ENCODE measurements around the gene ZNF892. TPM values are rescaled to one million over a fixed set of nuclear protein-coding genes. Genes with fewer than 3 reads are reported as not detected.

Gene ZNF892
- 3.2 and 3.9 TPM in 2 replicates for total RNA-seq

DNA sequence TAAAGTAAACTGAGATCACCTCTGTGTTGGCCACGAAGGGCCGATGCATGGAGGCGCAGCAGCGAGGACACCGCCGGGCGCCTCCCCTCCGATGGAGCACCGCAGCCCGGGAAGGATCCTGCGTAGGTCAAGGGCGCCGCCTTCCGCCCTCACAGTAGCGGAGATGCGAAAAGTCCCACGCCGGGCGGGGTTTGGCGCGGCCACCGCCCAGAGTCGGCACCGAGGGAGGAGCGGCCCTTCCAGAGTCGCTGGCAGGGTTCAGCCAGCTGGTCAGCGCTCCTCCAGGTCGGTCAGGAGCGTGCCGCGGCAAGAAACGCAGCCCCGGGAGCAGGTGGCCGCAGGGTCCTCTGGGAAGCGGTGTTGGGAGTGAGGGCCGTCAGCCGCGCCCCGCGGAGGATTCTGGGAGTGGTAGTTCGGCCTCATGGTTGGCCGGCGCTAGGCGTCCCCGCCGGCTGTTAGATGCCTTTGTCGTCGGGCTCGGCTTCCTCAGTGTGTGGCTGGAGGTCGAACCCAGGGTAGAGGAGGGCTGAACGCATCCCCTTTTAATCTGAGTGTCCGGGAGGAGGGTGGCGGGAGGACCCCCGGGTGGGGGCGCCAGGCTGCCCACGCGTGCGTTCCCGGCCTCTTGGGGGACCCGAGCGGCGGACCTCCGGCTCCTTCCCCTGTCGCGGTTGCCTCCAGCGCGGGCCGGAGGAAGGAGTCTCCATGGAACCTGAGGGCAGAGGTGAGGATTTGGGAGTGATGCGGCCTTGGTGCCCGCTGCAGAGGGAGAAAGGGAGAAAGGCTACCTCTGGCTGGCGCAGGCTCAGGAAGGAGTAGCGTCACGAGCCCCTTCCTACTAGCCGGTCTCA lies at the start of gene ZNF892:
Gene ZNF892 (plus strand): TSS at position 411 of the 851 bp plus-strand sequence. CDS start 295 bp downstream, at position 706.
- intact Hi-C loops (cut with micrococcal nuclease): loop anchor here (1.0 to 10.0 kb wide), 8 partner anchors 14 to 1057 kb away; partner anchors contain the start of genes CIAO1, FAHD2A, TMEM127 and ZNF514

DNA sequence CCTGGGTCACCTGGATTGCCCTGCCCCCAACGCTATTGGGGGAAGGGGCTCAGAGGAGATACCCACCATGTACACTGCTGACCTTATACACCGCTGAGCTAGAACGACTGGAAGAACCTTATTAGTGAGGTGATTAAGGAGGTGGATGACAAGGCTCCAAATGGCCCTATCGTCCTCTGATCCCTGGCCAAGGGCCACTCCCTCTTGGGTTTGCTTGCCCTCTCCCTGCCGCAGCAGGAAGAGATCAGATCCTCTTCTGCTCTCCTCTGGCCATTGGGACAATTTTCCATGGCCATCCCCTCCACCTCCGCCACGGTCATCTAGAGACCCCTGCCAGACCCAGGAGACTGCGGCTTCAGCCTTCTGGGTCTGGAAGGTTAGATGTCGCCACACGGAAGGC lies 48.9 kb upstream of the ZNF892 start:
- intact Hi-C loops (cut with micrococcal nuclease): loop anchor here (1.0 kb wide), 1 partner anchor 8 kb away; no protein-coding TSS in a partner anchor

DNA sequence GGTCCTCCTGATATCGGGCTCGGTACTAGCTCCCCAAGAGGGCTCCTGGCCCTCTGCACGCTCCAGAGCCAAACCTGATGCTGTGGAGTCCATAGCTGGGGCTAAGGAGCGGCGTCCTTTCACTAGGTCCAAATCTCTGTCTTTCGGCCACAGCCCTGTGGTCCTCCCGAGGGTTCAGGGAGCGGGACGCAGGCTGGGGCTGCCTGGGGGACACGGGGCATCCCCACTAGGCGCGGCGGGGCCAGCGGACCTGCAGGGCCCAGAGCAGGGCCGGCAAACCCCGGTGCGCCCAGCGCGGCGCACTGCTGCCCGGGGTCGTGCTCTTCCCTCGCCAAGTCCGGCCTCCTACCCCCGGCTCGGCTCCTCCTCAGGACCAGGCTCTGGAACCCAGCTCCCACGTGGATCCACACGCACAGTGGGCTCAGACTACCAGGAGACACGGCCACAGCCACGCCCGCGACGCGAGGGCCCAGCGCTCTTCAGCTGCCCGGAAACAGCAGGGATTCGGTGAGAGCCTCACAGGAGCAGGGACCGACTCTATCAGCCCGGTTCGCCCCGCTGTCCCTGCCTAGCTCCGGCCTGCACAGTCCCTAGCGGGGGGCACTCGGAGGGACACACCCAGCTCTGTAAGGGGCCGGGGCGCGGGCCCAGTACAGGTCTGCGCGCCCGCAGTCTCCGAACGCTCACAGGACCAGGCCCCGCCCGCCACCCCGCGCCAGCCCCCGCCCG lies 48.3 kb upstream of the ZNF892 start:
- intact Hi-C loops (cut with micrococcal nuclease): loop anchor here (1.0 kb wide), 4 partner anchors 7 to 137 kb away; partner anchors contain the start of gene ZNF892

DNA sequence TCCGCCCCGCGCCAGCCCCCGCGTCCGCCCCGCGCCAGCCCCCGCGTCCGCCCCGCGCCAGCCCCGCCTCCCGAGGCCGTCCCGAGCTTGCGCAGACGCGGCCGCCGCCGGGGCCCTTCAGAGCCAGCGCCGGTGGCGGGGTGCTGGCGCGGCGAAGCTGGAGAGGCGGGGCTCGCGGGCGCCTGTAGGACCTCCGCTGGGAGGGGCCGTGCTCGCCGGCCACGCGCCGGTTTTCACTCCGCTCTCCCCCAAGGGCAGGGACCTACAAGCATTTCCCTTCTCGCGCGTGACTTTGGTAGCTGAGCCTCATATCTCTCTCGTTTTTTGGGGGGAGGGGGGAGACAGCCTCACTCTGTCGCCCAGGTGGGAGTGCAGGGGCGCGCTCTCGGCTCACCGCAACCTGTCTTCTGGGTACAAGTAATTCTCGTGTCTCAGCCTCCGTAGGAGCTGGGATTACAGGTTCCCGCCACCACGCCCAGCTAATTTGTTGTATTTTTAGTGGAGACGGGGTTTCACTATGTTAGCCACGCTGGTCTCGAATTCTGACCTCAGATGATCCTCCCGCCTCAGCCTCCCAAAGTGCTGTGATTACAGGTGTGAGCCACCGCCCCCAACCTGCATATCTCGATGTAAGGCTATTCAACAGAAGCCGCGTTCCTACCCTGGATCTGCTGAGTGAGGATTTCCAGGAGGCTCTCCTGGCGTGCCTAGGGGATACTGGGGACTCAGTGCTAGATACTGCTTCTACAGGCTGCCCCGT lies 47.5 kb upstream of the ZNF892 start, which contains the start of gene ZNF514:
Gene ZNF514 (minus strand): TSS at position 159 of the 760 bp plus-strand sequence. CDS start 6,595 bp downstream, outside the sequence.
- intact Hi-C loops (cut with micrococcal nuclease): loop anchor here (1.0 to 10.0 kb wide), 4 partner anchors 38 to 1105 kb away; partner anchors contain the start of genes CIAO1, TMEM127 and ZNF892

DNA sequence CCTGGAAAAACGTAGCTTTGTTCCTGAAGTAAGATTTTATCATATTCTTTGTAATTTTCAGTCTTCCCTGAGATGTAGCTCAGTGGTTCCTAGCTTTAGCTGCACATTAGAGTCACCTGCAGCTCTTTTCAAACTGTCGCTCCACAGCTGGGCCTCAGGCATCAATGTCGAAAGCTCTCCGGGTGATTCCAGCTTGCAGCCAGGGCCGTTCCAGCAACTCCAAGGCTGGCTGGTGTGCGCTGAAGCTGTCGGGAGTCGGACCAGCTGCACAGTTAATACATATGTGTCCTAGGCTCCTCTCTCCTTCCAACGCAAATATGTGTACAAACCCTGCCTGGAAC lies 42.3 kb upstream of the ZNF892 start:
- intact Hi-C loops (cut with micrococcal nuclease): loop anchor here (1.0 to 10.0 kb wide), 3 partner anchors 88 to 1100 kb away; partner anchors contain the start of genes CIAO1, FAHD2A and TMEM127

DNA sequence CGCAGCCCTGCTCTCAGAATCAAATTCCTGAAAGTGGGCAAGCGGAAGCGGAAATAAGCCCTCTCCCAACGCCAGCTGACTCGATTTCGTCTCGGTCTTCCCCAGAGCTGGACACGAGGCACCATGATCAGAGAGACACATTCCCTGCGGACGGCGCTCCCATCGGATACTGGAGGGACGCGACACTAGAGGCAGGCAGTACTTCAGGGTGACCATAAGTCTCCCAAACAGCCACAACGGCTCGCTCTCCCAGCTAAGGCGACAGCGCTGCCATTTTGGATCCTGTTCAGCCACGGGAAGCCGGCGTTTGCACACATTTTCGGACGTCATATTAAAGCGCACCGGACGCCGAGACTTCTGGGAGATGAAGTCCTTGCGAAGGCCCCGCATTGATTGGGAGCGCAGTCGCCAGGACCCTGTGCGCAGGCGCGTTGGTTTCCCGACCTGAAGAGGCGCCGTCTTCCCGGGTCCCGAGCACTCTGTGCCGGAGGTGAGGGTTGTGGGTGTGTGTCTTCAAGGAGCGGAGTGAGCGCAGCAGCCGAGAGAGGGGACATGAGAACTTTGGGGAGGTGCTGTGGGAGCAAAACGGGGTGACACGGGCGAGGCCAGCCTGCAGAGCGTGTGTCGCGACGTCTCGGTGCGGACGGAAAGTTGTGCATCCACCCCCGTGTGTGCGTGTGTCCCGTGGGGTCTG lies 41.8 kb upstream of the ZNF892 start, which contains the start of gene ZNF2:
Gene ZNF2 (plus strand): TSS at position 439 of the 694 bp plus-strand sequence. CDS start 10,418 bp downstream, outside the sequence.
- intact Hi-C loops (cut with micrococcal nuclease): loop anchor here (1.0 to 10.0 kb wide), 7 partner anchors 7 to 1099 kb away; partner anchors contain the start of genes CIAO1, FAHD2A, TMEM127 and ZNF892

DNA sequence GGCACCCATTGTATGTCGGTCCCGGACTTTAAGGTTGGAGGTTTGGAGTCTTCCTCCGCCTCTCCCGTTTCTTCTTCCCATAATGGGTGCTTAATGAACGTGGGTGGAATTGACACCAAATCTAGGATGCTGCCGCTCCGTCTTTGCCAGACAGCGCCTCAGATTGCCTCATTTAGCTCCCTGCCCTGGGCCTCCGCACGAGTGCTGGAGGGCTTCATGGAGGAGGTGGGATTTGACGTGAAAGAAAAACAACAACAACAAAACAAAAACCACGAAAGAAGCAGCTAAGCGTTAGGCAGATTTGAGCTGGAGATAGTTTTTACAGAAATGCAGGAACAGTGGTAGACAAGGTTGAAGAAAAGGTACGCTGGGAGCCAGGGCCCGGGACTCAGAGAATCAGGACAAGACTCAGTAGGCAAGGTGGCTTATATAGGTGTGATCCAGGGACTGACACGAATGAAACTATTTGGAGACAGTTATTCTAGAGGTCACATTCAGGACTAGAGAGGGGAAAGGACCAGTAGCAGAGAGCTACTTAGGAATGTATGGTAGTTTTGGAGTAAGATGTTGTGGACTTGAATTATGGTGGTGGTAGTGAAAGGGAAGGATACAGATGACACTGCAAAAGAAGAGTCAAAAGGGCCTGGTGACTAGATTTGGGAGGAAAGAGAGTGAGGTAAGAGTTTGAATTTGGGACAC lies 41.1 kb upstream of the ZNF892 start:
- intact Hi-C loops (cut with micrococcal nuclease): loop anchor here (1.0 to 10.0 kb wide), 5 partner anchors 8 to 1099 kb away; partner anchors contain the start of genes CIAO1, TMEM127 and ZNF892

DNA sequence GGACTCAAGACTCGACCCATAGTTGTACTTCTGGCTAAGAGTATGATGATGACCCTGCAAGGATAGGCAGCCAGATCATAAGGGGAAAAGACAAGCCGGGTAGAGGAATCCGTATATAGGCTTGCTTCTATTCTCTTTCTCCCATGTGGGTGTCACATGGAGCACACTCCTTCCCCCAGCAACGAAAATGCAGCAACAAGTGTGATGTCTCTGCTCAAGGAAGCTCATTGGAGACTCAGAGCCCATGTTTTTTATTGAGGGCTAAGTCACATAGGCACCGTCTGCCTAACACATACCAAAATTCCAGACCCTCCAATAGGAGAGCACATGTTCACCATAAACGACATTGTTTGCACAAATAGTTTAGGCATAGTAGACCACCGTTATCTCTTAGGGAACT lies 35.4 kb upstream of the ZNF892 start:
- intact Hi-C loops (cut with micrococcal nuclease): no loop called here

DNA sequence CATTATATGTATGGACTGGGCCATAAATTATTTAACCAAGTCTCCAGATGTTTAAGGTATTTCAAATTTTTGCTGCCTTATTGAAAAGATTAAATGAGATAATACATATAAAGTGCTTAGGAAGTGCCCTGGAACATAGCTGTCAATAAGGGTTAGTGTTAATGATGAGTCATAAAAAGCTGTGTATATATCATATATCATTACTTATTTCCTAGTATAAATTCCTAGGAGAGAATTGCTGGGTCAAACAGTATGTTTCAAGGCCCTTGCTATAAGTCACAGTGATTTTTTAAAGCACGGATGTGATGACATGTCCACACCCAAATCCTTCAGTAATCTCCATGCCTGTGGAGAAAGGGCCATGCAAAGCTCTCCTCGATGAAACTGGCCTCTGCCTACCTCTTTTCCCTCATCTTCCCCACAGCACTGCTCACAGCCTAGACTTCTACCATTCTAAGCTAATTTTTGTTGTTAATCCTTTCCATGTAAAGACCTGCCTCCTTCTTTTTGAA lies 33.2 kb upstream of the ZNF892 start:
- intact Hi-C loops (cut with micrococcal nuclease): no loop called here

DNA sequence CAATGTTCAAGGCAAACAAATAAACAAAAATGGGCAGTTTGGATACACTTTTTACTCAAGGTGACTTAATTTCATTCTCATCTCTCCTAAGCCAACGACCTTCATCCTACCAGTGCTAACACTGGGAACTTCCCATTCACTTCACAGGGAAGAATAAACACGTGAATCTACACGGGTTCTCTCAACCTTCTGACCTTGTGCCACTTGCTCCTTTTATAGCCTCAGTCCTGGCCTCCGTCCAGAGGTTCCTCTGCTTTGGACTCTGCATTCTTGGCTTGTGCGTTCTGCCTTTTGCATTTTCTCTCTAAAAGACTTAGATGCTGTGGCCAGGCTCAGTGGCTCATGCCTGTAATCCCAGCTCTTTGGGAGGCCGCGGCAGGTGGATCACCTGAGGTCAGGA lies 27.9 kb upstream of the ZNF892 start:
- intact Hi-C loops (cut with micrococcal nuclease): no loop called here

DNA sequence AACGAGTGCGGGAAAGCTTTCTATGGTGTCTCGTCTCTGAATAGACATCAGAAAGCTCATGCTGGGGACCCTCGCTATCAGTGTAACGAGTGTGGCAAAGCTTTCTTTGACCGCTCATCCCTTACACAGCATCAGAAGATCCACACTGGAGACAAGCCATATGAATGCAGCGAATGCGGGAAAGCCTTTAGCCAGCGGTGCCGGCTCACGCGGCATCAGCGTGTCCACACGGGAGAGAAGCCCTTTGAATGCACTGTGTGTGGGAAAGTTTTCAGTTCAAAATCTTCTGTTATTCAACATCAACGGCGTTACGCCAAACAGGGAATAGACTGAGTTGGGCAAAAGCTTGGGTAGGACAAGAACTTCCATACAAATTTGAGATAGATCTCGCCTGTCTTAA lies 25.5 kb upstream of the ZNF892 start:
- intact Hi-C loops (cut with micrococcal nuclease): no loop called here

DNA sequence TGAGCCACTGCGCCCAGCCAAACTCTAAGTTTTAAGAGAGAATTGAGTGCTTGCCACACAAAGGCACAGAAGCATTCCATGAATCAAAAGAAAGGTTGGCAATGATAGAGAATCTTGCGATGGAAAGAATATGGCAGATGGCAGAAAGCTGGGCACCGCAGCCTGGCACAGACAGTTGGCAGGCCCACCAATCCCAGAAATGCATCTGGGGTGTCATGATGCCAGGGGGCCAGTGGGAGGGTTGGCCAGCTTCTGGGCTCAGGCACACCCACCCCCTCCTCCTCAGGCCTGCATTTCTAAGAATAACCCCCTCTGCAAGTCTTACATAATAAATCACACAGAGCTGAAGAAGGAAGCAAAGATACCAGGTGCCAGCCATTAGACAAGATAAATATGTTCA lies 22.1 kb upstream of the ZNF892 start:
- intact Hi-C loops (cut with micrococcal nuclease): no loop called here

DNA sequence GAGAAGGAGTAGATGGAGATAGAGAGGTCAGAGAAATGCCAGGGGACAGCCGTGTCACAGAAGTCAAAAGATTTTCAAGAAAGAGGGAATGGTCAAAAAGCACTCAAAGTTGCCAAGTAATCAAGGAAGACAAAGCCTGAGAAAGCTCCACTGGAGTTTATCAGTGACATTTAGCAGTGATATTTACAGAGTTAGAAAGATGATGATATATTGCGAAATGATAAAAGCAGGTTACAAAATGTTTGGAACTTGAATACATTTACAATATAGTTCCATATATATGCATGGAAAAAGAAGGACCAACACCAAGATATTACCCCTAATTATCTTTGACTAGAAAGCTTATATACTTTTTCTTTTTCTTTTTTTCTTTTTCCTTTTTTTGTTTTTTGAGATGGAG lies 21.3 kb upstream of the ZNF892 start:
- intact Hi-C loops (cut with micrococcal nuclease): no loop called here

DNA sequence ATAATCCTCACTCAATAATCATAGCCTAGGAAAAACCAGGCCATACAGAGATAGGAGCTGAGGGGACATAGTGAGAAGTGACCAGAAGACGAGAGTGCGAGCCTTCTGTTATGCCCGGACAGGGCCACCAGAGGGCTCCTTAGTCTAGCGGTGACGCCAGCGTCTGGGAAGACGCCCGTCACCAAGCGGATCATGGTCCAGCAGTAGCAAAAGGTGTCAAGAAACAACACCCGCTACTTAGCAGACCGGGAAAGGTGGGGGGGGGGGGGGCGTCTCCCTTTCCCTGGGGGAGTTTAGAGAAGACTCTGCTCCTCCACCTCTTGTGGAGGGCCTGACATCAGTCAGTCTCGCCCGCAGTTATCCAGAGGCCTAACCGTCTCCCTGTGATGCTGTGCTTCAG lies 14.4 kb upstream of the ZNF892 start:
- intact Hi-C loops (cut with micrococcal nuclease): loop anchor here (1.0 kb wide), 2 partner anchors 14 to 122 kb away; partner anchors contain the start of gene ZNF892

DNA sequence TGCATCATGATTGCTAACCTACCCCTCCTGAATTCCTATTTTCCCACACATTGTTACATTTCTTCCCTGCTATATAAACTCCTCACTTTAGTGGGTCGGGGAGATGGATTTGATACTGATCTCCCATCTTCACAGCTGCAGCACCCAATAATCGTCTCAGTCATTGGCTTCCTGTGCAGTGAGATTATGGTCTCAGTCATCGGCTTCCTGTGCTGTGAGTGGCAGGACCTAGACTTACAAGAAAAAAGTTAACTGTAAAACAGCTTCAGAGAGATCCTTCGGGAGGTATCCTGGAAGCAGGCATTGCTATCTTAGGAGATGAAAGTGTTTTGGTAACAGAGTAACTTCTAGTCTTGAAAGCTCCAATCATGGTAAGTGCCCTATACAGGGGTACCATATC lies 3.4 kb upstream of the ZNF892 start:
- intact Hi-C loops (cut with micrococcal nuclease): loop anchor here (10.0 kb wide), 1 partner anchor 1061 kb away; the partner anchor contains the start of genes CIAO1 and TMEM127

DNA sequence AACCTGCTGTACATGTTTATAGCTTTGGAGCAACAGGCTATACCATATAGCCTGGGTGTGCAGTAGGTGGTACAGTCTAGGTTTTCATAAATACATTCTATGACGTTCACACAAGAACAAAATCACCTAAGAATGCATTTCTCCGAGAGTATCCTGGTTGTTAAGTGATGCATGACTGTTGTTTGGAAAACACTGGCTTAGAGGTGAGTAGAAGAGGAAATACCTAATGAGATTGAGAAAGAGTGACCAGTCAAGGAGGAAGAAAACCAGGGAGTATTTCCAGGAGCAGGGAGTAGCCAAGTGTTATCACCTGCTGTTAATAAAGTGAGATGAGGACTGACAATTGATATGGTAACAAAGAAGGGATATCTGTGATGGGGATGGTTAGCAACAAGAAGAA lies 2.9 kb upstream of the ZNF892 start:
- intact Hi-C loops (cut with micrococcal nuclease): loop anchor here (10.0 kb wide), 1 partner anchor 1060 kb away; the partner anchor contains the start of genes CIAO1 and TMEM127

DNA sequence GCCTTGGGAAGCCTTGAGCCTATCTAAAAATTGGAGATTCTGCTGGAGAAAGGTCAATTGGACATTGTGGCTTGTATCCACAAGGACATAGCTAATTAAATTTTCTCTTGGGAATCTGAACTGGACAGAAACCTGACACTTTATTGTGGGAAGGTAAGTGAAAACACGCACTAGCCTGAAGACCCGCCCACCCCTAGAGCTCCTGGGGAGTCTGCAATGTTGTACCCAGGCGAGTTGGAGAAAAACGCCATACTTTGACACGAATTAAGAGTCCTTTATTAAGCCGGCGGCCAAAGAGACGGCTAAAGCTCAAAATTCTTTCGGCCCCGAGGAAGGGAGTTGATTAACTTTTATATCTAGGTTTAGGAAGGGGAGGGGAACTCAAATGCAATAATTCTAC lies 1.2 kb upstream of the ZNF892 start:
- intact Hi-C loops (cut with micrococcal nuclease): loop anchor here (2.0 to 10.0 kb wide), 2 partner anchors 129 to 1059 kb away; partner anchors contain the start of genes CIAO1 and TMEM127

DNA sequence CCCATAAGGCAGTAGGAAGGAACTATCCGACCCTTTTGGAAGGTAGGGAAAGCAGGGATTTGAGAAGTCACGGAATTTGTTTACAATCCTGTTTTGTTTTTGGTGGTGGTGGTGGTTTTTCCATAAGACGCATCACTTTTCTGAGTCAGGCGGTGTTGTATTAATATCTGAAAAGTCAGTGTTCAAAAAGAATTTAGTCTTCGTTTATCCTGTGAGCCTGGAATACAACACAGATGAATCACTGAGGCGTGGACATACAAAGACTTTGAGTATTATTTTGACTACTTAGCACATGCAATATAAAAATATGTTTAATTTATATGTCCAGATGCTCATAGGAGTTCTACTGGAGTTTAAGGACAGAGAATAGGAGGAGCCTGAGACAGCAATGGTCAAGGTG lies 785 bp downstream of the ZNF892 start:
- intact Hi-C loops (cut with micrococcal nuclease): loop anchor here (10.0 kb wide), 1 partner anchor 1057 kb away; the partner anchor contains the start of genes CIAO1 and TMEM127

Data from T-helper 1 cell treated with Interleukin-12 subunit alpha and Interleukin-12 subunit beta and Interleukin-4 antibody, amounts not matched to agents 30 ng/mL and 1 ng/mL, for 36 hours (primary cell).